Fibroblast of skin of left biceps (primary cell): ENCODE measurements around the gene PRKG1.
"Not testable (repeated sequence)": the region's sequence is repeated elsewhere in the genome, so short reads cannot be mapped to it uniquely, and the experiment has no call there.

Experiments used
- DNase-seq, 2 experiments: peaks; one replicate each; pipeline ENCODE4 v3.0.0-alpha.2; 2013; ENCODE audit warnings: low read depth in 2 of 2

PRKG1 gene

GRCh38 chr10:51422311-51423120, 348.2 kb downstream of the PRKG1 start:
- peak; percentile 36 to 38 for DNase-seq

- no peak for DNase-seq
Measured at GRCh38 chr10:51423121-51423452, 348.8 kb downstream of the PRKG1 start.

DNA sequence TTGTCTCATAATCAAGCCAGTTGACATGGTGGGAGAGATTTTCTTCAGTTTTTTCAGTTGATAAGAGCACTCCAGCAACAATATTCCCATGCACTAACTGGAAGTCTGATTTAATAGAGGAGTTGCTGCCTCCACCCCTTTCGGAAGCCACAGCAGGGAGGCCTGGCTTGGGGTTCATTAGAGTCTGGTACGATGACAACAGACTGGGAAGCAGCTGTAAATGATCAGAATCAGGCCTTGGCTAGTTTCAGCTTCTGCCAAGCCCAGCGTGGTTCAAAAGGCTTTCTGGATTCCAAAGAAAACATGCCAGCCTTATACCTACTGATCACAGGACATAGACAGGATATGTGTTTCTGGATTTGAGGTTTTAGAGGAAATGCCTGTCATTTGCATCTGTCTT, 351.1 kb downstream of the PRKG1 start:
- DNase-seq: no peak

- DNase-seq: no peak
Measured at GRCh38 chr10:51427758-51428157, 353.5 kb downstream of the PRKG1 start.

- no peak for DNase-seq
Measured at GRCh38 chr10:51430506-51430905, 356.2 kb downstream of the PRKG1 start.

DNA sequence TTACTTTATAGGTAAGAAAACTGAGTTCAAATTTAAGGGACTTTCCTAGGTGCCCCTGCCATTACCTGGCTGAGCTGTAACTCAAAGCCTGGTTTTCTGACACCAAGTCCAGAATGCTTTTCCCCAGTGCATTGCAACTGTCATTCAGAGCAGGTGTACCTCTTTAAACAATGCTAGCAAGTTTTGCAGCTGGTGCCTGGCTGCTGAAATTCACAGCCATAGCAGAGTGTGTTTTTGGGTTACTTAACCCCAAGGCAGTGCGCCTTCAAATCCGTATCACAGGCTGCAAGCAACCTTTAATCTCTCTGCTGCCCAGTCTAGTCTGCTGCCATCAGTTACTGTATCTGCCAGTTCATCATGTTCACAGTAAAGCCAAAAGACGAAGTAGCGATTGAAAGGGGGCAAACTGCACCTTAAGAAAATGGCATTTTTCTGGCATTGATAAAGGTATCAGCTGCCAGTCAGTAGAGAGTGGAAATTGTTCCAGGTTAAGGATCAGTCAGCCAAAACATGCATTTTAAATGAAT, 359.7 kb downstream of the PRKG1 start:
- DNase-seq: no peak

DNA sequence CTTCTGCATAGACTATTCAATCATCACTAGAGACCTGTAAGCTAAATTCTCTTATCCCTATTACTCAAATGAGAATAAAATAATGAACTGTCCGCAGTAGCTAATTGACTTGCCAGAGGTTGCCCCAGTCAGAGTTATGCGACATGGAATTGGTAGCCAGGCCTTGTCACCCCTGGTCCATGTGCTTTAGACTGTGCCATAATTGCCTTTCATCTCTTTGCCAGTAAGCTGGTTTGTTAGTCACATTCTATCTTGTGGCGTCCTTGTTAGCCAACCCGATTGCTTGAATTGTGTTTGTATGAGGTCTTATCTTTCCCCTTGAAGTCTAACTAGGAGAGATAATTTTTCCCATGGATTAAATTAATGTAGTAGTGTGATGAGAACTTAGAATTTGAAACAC, 362.5 kb downstream of the PRKG1 start:
- DNase-seq: no peak

DNA sequence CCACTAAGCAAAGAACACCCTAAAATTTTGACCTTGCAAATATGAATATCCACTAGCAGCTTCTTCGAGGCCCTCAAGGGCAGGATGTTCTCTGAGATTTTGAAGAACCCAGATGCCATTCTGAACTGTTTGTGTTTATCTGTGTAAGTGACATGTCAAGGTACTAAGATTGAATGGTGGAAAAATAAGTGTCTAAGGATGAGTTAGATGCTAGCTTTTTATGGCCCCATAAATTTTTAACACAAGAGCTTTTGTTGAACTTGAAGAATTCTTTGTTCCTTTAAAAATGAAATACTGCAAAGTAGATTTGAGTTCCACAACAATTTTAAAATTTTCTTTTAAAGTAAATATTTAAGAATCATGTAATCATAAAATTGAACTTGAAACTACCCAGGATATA, 365.4 kb downstream of the PRKG1 start:
- DNase-seq: no peak

- DNase-seq: no peak
Measured at GRCh38 chr10:51445588-51445987, 371.3 kb downstream of the PRKG1 start.

GRCh38 chr10:51447119-51447518, 372.8 kb downstream of the PRKG1 start:
- no peak for DNase-seq

- DNase-seq: not testable (repeated sequence)
Measured at GRCh38 chr10:51455762-51456161, 381.5 kb downstream of the PRKG1 start.

DNA sequence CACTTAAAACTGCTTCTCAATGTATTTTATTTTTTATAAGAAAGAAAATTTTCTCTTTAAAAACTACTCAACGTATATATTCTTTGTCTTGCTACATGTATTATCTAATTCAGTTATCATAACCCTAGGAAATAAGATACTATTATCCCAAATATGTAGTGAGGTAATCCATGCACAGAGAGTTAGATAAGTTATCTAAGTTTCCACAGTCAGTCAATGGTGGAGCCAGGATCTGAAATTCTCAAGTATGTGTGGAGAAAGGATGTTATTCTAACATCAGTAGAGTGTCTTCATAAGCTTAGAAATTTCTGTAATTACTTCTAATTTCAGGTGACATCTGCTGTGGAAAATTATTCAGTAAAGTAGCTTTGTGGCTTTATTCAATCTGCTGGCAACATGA, 385.2 kb downstream of the PRKG1 start:
- DNase-seq: no peak

DNA sequence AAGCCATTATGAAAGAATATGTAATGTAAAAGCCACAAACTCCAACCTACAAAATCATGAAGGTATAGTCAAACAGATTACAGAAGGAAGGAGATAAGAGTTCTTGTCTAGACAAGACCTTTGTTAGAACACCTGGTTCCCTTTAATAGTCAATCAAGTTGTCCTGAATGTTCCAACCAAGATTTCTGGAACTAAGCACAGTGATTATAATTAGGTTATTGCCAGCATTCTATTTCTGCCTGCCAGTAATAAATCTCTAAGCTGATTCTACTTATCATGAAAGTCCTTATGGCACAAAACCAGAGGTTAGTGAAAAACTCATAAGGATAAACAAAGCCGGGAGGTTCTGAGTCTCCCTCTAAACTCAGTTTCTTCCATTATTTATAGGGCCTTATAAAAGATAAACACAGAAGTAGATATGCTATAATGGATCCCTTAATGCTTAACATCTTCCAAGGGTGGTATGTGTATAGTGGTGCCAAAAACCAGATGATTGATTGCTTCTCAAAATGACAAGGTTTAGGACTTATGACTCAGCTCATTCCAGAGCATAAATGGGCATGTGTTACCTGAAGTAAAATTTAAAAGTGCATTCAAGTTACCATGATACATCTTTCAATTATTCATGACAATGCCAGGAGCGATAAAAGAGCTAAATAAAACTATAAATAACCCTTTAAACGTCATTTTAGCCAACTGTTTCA, 387.9 kb downstream of the PRKG1 start:
- no peak for DNase-seq

- no peak for DNase-seq
Measured at GRCh38 chr10:51468424-51468823, 394.1 kb downstream of the PRKG1 start.

DNA sequence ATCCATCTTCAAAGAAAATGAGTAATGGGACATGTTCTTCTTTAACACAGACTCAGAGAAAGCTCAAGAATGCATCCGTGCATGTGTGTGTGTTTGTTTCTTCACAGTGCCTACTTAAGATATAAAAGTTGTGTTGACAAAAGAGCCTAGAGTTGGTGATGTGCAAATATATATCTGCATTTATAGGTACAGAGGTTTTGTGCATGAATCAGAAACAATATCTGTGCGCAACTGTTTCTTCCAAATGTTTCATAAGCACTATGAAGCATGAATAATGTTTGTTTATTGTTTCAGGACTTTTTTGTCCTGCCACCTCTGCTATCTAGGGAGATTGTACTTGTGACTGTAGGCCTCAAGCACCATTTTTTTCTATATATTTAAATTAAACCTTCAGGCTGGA, 395.4 kb downstream of the PRKG1 start:
- DNase-seq: no peak

- no peak for DNase-seq
Measured at GRCh38 chr10:51471271-51471670, 397.0 kb downstream of the PRKG1 start.

- DNase-seq: no peak
Measured at GRCh38 chr10:51472154-51472553, 397.9 kb downstream of the PRKG1 start.

DNA sequence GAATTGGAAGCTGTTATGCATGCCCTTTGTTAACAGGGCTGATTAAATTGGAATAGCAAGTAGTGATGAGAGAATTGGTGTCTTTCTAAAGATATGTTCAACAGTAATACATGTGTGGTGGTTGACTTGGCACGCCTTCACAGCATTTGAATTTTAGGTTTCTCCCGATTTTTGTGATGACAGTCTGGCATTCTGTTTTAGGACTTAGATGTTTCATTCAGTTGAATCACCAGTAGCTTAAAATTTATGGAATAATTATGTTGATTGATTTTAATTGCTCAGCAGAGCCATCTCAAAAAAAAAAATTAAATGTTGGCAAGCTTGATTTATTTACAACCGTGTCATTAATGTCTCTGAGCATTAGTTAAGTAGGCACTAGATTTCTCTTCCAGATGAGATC, 405.4 kb downstream of the PRKG1 start:
- no peak for DNase-seq

GRCh38 chr10:51485668-51486067, 411.4 kb downstream of the PRKG1 start:
- no peak for DNase-seq

DNA sequence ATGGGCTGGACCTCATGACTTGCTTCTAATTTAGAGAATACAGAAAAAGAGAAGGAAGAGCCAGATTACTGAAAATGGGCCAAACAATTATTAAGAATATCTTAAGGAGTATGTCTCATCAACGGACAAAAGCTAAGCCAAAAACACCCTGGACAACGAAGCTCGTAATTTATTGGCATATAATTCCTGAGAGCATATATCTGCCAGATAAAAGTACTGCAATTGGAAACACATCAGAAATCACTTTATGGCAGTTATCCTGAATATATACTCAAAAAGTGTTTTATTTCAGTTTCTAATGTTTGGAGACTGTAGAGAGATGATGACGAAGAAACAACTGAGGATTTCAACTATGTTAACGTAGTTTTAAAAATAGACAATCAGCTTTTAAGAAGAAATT, 413.3 kb downstream of the PRKG1 start:
- no peak for DNase-seq

GRCh38 chr10:51488766-51489408, 414.6 kb downstream of the PRKG1 start:
- DNase-seq: no peak

DNA sequence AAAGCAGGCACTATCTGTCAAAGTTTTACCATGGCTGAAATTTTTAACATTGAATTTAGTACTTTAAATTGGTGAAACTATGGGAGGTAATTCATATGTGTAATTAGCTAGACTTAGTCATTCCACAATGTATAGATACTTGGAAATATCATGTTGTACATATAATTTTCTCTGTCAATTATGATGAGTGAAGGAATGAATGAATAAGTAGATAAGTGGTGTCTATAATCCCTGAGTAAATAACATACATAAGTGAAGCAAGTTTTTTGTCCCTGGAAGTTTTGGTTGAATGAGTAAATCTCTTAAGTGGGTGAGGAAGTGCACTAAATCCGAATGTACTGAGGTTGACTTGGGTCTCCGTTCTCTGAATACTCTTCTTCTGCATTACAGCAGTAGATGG, 424.1 kb downstream of the PRKG1 start:
- no peak for DNase-seq

DNA sequence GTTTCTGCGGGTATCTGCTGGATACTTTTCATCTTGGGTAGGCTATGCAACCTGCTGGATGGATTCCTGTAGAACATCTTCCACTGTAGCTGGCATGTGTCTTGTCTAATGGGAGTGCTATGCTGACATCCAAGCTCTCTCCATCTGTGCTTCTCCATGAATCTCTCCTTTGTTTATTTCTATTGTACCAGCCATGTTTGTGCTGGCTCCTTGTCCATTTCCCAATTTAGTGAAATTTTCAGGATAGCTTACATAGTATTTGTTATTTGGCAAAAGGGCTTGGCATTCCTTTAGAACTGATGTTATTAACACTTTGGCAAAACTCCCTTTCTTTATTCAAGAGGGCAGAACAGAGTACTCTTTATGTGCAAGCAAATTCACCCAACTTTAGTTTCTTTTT, 427.1 kb downstream of the PRKG1 start:
- DNase-seq: no peak
